Measurements from ENCODE around the gene LNPK.

Gene LNPK

GRCh38 chr2:175890636-175891242 lies 111.3 kb downstream of the LNPK start:
- Histone ChIP-seq H3K36me3 (ENCODE audit: control insufficient read depth in 1 of 2, insufficient read depth in 2 of 2, low read depth in 1 of 2, low read length in 2 of 2) (no peaks in the 10 kb centered on the region), H3K9ac (ENCODE audit: low read length) (no peak overlapping the region), H3K4me1 (ENCODE audit: control insufficient read depth, insufficient read depth, low read depth, low read length) (no peaks in the 10 kb centered on the region), H4K8ac (ENCODE audit: low read length) (no peak overlapping the region), H3K18ac (ENCODE audit: low read depth in 1 of 2, low read length in 2 of 2) (no peak overlapping the region), H3K79me1 (replicated peaks; ENCODE audit: low read length, poor library complexity, severe bottlenecking) (no peaks in the 10 kb centered on the region), H3K9me3 (ENCODE audit: control insufficient read depth, low read length) (no peaks in the 10 kb centered on the region), H3K23ac (ENCODE audit: low read length in 2 of 2) (no peak overlapping the region), H3K14ac (ENCODE audit: low read length in 2 of 2) (no peak overlapping the region), H3K4me2 (ENCODE audit: low read length, poor library complexity, severe bottlenecking) (no peak overlapping the region), H3K27me3 (ENCODE audit: control insufficient read depth in 1 of 2, insufficient read depth in 1 of 2, low read length in 2 of 2) (no peaks in the 10 kb centered on the region), H2BK12ac (ENCODE audit: low read length in 2 of 2) (no peak overlapping the region), H2AFZ (ENCODE audit: low read depth, low read length) (no peak overlapping the region), H4K91ac (ENCODE audit: low read length) (no peak overlapping the region), H3K4me3 (ENCODE audit: insufficient read depth in 1 of 2, low read depth in 1 of 2, low read length in 2 of 2) (no peak overlapping the region), H2BK120ac (ENCODE audit: low read depth, low read length) (no peak overlapping the region), H2BK5ac (ENCODE audit: low read depth, low read length, poor library complexity, severe bottlenecking) (no peak overlapping the region), H2AK5ac (ENCODE audit: low read length, severe bottlenecking) (no peak overlapping the region), H3K27ac (ENCODE audit: low read length, poor library complexity, severe bottlenecking) (no peak overlapping the region), H2BK15ac (ENCODE audit: low read depth, poor library complexity, severe bottlenecking) (no peak overlapping the region), H3K4ac (ENCODE audit: low read depth in 1 of 2, low read length in 2 of 2) (no peak overlapping the region)
- DNase-seq = no peak
- 60% methylated on average over 9 of the region's 9 CpGs for WGBS

GRCh38 chr2:175889701-175890302 lies 112.3 kb downstream of the LNPK start:
- Histone ChIP-seq H2BK12ac (ENCODE audit: low read length in 2 of 2) (no peak overlapping the region), H3K27me3 (ENCODE audit: control insufficient read depth in 1 of 2, insufficient read depth in 1 of 2, low read length in 2 of 2) (no peaks in the 10 kb centered on the region), H3K9me3 (ENCODE audit: control insufficient read depth, low read length) (no peaks in the 10 kb centered on the region), H3K4me2 (ENCODE audit: low read length, poor library complexity, severe bottlenecking) (no peak overlapping the region), H3K18ac (ENCODE audit: low read depth in 1 of 2, low read length in 2 of 2) (no peak overlapping the region), H3K79me1 (replicated peaks; ENCODE audit: low read length, poor library complexity, severe bottlenecking) (no peaks in the 10 kb centered on the region), H3K23ac (ENCODE audit: low read length in 2 of 2) (no peak overlapping the region), H3K4me3 (ENCODE audit: insufficient read depth in 1 of 2, low read depth in 1 of 2, low read length in 2 of 2) (no peak overlapping the region), H2BK15ac (ENCODE audit: low read depth, poor library complexity, severe bottlenecking) (no peak overlapping the region), H3K4me1 (ENCODE audit: control insufficient read depth, insufficient read depth, low read depth, low read length) (no peaks in the 10 kb centered on the region), H2BK120ac (ENCODE audit: low read depth, low read length) (no peak overlapping the region), H3K36me3 (ENCODE audit: control insufficient read depth in 1 of 2, insufficient read depth in 2 of 2, low read depth in 1 of 2, low read length in 2 of 2) (no peaks in the 10 kb centered on the region), H3K4ac (ENCODE audit: low read depth in 1 of 2, low read length in 2 of 2) (no peak overlapping the region), H4K8ac (ENCODE audit: low read length) (no peak overlapping the region), H2AK5ac (ENCODE audit: low read length, severe bottlenecking) (no peak overlapping the region), H2BK5ac (ENCODE audit: low read depth, low read length, poor library complexity, severe bottlenecking) (no peak overlapping the region), H3K27ac (ENCODE audit: low read length, poor library complexity, severe bottlenecking) (no peak overlapping the region), H2AFZ (ENCODE audit: low read depth, low read length) (no peak overlapping the region), H4K91ac (ENCODE audit: low read length) (no peak overlapping the region), H3K9ac (ENCODE audit: low read length) (no peak overlapping the region), H3K14ac (ENCODE audit: low read length in 2 of 2) (no peak overlapping the region)
- no peak for DNase-seq
- WGBS = 90% methylated on average over 2 of the region's 3 CpGs

- DNase-seq = no peak
- no peak overlapping the region for H3K4me3 ChIP-seq (ENCODE audit: insufficient read depth in 1 of 2, low read depth in 1 of 2, low read length in 2 of 2)
- no peaks in the 10 kb centered on the region for H3K4me1 ChIP-seq (ENCODE audit: control insufficient read depth, insufficient read depth, low read depth, low read length)
- H2BK15ac ChIP-seq (ENCODE audit: low read depth, poor library complexity, severe bottlenecking) = no peak overlapping the region
- no peak overlapping the region for H3K14ac ChIP-seq (ENCODE audit: low read length in 2 of 2)
- H2AK5ac ChIP-seq (ENCODE audit: low read length, severe bottlenecking) = no peak overlapping the region
- no peaks in the 10 kb centered on the region for H3K36me3 ChIP-seq (ENCODE audit: control insufficient read depth in 1 of 2, insufficient read depth in 2 of 2, low read depth in 1 of 2, low read length in 2 of 2)
- 100% methylated on average over 1 of the region's 2 CpGs for WGBS
- no peak overlapping the region for H2AFZ ChIP-seq (ENCODE audit: low read depth, low read length)
- H3K27me3 ChIP-seq (ENCODE audit: control insufficient read depth in 1 of 2, insufficient read depth in 1 of 2, low read length in 2 of 2) = no peaks in the 10 kb centered on the region
- H3K4me2 ChIP-seq (ENCODE audit: low read length, poor library complexity, severe bottlenecking) = no peak overlapping the region
- H2BK5ac ChIP-seq (ENCODE audit: low read depth, low read length, poor library complexity, severe bottlenecking) = no peak overlapping the region
- no peak overlapping the region for H3K27ac ChIP-seq (ENCODE audit: low read length, poor library complexity, severe bottlenecking)
- no peak overlapping the region for H4K8ac ChIP-seq (ENCODE audit: low read length)
- H3K9me3 ChIP-seq (ENCODE audit: control insufficient read depth, low read length) = no peaks in the 10 kb centered on the region
- no peak overlapping the region for H3K18ac ChIP-seq (ENCODE audit: low read depth in 1 of 2, low read length in 2 of 2)
- H2BK120ac ChIP-seq (ENCODE audit: low read depth, low read length) = no peak overlapping the region
- H2BK12ac ChIP-seq (ENCODE audit: low read length in 2 of 2) = no peak overlapping the region
- H3K79me1 ChIP-seq (replicated peaks; ENCODE audit: low read length, poor library complexity, severe bottlenecking) = no peaks in the 10 kb centered on the region
- no peak overlapping the region for H3K4ac ChIP-seq (ENCODE audit: low read depth in 1 of 2, low read length in 2 of 2)
- H3K9ac ChIP-seq (ENCODE audit: low read length) = no peak overlapping the region
- H3K23ac ChIP-seq (ENCODE audit: low read length in 2 of 2) = no peak overlapping the region
- no peak overlapping the region for H4K91ac ChIP-seq (ENCODE audit: low read length)
Measured at GRCh38 chr2:175887776-175888175, 114.3 kb downstream of the LNPK start.

GRCh38 chr2:175884697-175885393 lies 117.2 kb downstream of the LNPK start:
- Histone ChIP-seq H3K4ac (ENCODE audit: low read depth in 1 of 2, low read length in 2 of 2) (no peak overlapping the region), H4K8ac (ENCODE audit: low read length) (no peak overlapping the region), H4K91ac (ENCODE audit: low read length) (no peak overlapping the region), H3K4me2 (ENCODE audit: low read length, poor library complexity, severe bottlenecking) (no peak overlapping the region), H3K79me1 (replicated peaks; ENCODE audit: low read length, poor library complexity, severe bottlenecking) (no peaks in the 10 kb centered on the region), H3K23ac (ENCODE audit: low read length in 2 of 2) (no peak overlapping the region), H3K4me3 (ENCODE audit: insufficient read depth in 1 of 2, low read depth in 1 of 2, low read length in 2 of 2) (no peak overlapping the region), H2BK5ac (ENCODE audit: low read depth, low read length, poor library complexity, severe bottlenecking) (no peak overlapping the region), H2AFZ (ENCODE audit: low read depth, low read length) (no peak overlapping the region), H3K9ac (ENCODE audit: low read length) (no peak overlapping the region), H3K36me3 (ENCODE audit: control insufficient read depth in 1 of 2, insufficient read depth in 2 of 2, low read depth in 1 of 2, low read length in 2 of 2) (no peaks in the 10 kb centered on the region), H3K18ac (ENCODE audit: low read depth in 1 of 2, low read length in 2 of 2) (no peak overlapping the region), H2AK5ac (ENCODE audit: low read length, severe bottlenecking) (no peak overlapping the region), H2BK120ac (ENCODE audit: low read depth, low read length) (no peak overlapping the region), H3K27ac (ENCODE audit: low read length, poor library complexity, severe bottlenecking) (no peak overlapping the region), H3K9me3 (ENCODE audit: control insufficient read depth, low read length) (no peaks in the 10 kb centered on the region), H3K4me1 (ENCODE audit: control insufficient read depth, insufficient read depth, low read depth, low read length) (no peaks in the 10 kb centered on the region), H2BK15ac (ENCODE audit: low read depth, poor library complexity, severe bottlenecking) (no peak overlapping the region), H2BK12ac (ENCODE audit: low read length in 2 of 2) (no peak overlapping the region), H3K27me3 (ENCODE audit: control insufficient read depth in 1 of 2, insufficient read depth in 1 of 2, low read length in 2 of 2) (peaks cover 0 to 4% of the 10 kb centered on the region in 2 experiments), H3K14ac (ENCODE audit: low read length in 2 of 2) (no peak overlapping the region)
- WGBS = 77% methylated on average over 6 of the region's 7 CpGs
- no peak for DNase-seq
